Common myeloid progenitor, CD34-positive (primary cell): ENCODE results near the gene AJM1.

Experiments used
- CTCF ChIA-PET: fragments of 350-600 bp; sonication (Branson Sonifier 250); formaldehyde crosslinking; loops from one replicate; lab custom pipeline; 2021; ENCODE audit warnings: antibody characterized with exemption; lab: Charles Lee
- POLR2A ChIA-PET: fragments of 350-600 bp; sonication (Branson Sonifier 250); formaldehyde crosslinking; loops from one replicate; lab custom pipeline; 2021; ENCODE audit warnings: antibody characterized with exemption; lab: Charles Lee
- DNase-seq, 3 donors: peaks; one replicate each; pipeline versions ENCODE4 v3.0.0 to v3.0.0-alpha.2; 2013
- H3K27ac ChIP-seq, 2 experiments: 1 replicate in 1 of 2; 2 replicates in 1 of 2; pipeline ENCODE4 v1.7.0; 2013; ENCODE audit warnings: inconsistent platforms in 2 of 2, low read length in 2 of 2, mild to moderate bottlenecking in 2 of 2, low read depth in 1 of 2, moderate library complexity in 1 of 2; ENCODE audit not compliant: severe bottlenecking in 2 of 2, insufficient read depth in 1 of 2, poor library complexity in 1 of 2
- H3K27me3 ChIP-seq, 5 experiments: replicated peaks in 2 of 5; 1 replicate in 3 of 5; 2 replicates in 2 of 5; pipeline versions ENCODE4 v1.6.1 to v1.7.0; 2013; ENCODE audit warnings: low read length in 4 of 5, mild to moderate bottlenecking in 2 of 5, moderate library complexity in 2 of 5, inconsistent platforms in 1 of 5; ENCODE audit not compliant: insufficient read depth in 5 of 5, control insufficient read depth in 4 of 5
- H3K36me3 ChIP-seq, 4 experiments: 1 replicate in 2 of 4; 2 replicates in 2 of 4; pipeline versions ENCODE4 v1.6.1 to v1.7.0; 2013; ENCODE audit warnings: low read length in 3 of 4, control low read depth in 1 of 4, mild to moderate bottlenecking in 1 of 4; ENCODE audit not compliant: control insufficient read depth in 4 of 4, insufficient read depth in 4 of 4
- H3K4me1 ChIP-seq, 4 experiments: 1 replicate in 3 of 4; 2 replicates in 1 of 4; pipeline versions ENCODE4 v1.6.1 to v1.7.1; 2013; ENCODE audit warnings: low read length in 3 of 4, mild to moderate bottlenecking in 3 of 4, control low read depth in 1 of 4, inconsistent platforms in 1 of 4, moderate library complexity in 1 of 4; ENCODE audit not compliant: control insufficient read depth in 4 of 4, insufficient read depth in 4 of 4; ENCODE audit errors: control extremely low read depth in 1 of 4
- H3K4me3 ChIP-seq, 7 experiments: 1 replicate in 4 of 7; 2 replicates in 3 of 7; pipeline versions ENCODE4 v1.5.1 to v1.7.0; 2013; ENCODE audit warnings: mild to moderate bottlenecking in 7 of 7, low read length in 6 of 7, moderate library complexity in 6 of 7, inconsistent platforms in 2 of 7, low read depth in 2 of 7, control low read depth in 1 of 7; ENCODE audit not compliant: insufficient read depth in 4 of 7, control insufficient read depth in 1 of 7; ENCODE audit errors: extremely low read depth in 1 of 7
- H3K9me3 ChIP-seq, 5 experiments: 1 replicate in 4 of 5; 2 replicates in 1 of 5; pipeline versions ENCODE4 v1.6.1 to v1.7.1; 2013; ENCODE audit warnings: low read length in 4 of 5, mild to moderate bottlenecking in 2 of 5, inconsistent platforms in 1 of 5, low read depth in 1 of 5, moderate library complexity in 1 of 5; ENCODE audit not compliant: control insufficient read depth in 4 of 5, insufficient read depth in 2 of 5; ENCODE audit errors: control extremely low read depth in 1 of 5
- whole genome bisulfite sequencing: methylation state at CpG from one replicate; pipeline ENCODE4 v1.1.5; 2013; ENCODE audit not compliant: insufficient coverage; 5-methylcytosine and 5-hydroxymethylcytosine counted together

AJM1 gene

DNA sequence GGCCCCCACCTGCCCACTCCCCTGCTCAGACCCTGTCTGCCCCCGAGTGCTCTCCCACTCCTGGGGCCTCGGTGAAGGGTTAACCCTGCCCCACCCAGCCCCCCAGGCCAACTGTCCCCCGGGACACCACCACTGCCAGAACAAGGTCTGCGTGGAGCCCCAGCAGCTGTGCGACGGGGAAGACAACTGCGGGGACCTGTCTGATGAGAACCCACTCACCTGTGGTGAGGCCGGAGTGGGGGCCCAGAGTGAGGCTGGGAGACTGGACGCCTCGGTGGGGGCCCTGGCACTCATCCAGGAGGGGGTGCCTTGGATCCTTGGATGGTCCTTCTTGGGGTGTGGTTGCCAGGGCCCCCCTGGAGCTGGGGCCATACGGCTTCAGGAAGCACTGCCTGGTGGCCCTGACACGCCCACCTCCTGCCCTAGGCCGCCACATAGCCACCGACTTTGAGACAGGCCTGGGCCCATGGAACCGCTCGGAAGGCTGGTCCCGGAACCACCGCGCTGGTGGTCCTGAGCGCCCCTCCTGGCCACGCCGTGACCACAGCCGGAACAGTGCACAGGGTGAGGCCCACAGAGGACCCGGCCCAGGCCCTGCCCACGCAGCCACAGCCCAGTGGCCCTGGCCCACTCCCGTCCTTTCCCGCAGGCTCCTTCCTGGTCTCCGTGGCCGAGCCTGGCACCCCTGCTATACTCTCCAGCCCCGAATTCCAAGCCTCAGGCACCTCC, 12.0 kb downstream of the AJM1 start:
- Histone ChIP-seq H3K4me3 (no peak overlapping the region), H3K9me3 (no peaks in the 10 kb centered on the region), H3K36me3 (peaks cover 0 to 22% (median 2%) of the 10 kb centered on the region in 4 experiments), H3K27me3 (no peaks in the 10 kb centered on the region), H3K27ac (no peak overlapping the region), H3K4me1 (peaks cover 0 to 11% (median 7%) of the 10 kb centered on the region in 4 experiments)
- WGBS = 87% methylated on average over 27 of the region's 30 CpGs
- DNase-seq = no peak
- ChIA-PET CTCF (interaction anchor here (1.0 to 1.7 kb wide), 2 partner anchors 12 kb away, joined by 3 to 5 read pairs; partner anchors contain the start of gene AJM1), POLR2A (interaction anchor here (1.0 kb wide), 1 partner anchor 47 kb away, joined by 3 read pairs; the partner anchor contains the start of gene RABL6)

DNA sequence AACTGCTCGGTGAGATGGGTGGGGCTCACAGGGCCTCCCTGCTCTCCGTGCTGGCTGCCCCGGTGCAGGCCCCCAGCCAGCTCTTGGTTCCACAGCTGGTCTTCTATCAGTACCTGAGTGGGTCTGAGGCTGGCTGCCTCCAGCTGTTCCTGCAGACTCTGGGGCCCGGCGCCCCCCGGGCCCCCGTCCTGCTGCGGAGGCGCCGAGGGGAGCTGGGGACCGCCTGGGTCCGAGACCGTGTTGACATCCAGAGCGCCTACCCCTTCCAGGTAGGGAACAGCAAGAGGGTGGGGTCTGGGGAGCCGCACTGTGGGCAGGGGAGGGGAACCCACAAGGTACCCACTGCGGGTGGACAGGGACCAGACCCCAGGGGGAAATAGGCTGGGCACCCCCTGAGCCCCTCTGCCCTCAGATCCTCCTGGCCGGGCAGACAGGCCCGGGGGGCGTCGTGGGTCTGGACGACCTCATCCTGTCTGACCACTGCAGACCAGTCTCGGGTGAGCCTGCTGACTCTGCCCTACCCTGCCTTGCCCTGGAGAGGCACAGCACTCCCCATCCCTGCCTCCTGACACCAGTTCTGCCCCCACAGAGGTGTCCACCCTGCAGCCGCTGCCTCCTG, 12.7 kb downstream of the AJM1 start:
- ChIA-PET POLR2A (interaction anchor here (1.0 kb wide), 1 partner anchor 47 kb away, joined by 3 read pairs; the partner anchor contains the start of gene RABL6), CTCF (interaction anchor here (1.0 kb wide), 1 partner anchor 12 kb away, joined by 3 read pairs; no protein-coding TSS in a partner anchor)
- no peak for DNase-seq
- Histone ChIP-seq H3K27ac (no peak overlapping the region), H3K4me1 (peaks cover 0 to 7% (median 3%) of the 10 kb centered on the region in 4 experiments), H3K27me3 (no peaks in the 10 kb centered on the region), H3K9me3 (no peaks in the 10 kb centered on the region), H3K36me3 (peaks cover 0 to 22% (median 3%) of the 10 kb centered on the region in 4 experiments), H3K4me3 (no peak overlapping the region)
- 89% methylated on average over 16 of the region's 23 CpGs for WGBS

DNA sequence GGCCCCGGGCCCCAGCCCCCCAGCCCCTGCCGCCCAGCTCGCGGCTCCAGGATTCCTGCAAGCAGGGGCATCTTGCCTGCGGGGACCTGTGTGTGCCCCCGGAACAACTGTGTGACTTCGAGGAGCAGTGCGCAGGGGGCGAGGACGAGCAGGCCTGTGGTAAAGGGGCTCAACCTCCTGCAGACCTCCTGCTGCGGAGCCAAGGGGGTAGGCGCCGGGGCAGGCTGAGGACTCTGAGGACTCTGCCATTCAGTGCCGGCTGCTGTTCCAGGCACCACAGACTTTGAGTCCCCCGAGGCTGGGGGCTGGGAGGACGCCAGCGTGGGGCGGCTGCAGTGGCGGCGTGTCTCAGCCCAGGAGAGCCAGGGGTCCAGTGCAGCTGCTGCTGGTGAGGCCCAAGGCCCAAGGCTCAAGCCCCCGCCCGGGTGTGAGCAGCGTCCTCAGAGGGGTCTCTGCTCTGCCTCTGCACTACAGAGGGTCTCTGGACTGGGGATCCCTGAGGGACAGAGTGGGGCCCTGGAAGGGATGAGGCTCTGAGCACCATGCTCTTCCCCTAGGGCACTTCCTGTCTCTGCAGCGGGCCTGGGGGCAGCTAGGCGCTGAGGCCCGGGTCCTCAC, 13.3 kb downstream of the AJM1 start:
- ChIA-PET POLR2A (interaction anchor here (1.0 kb wide), 1 partner anchor 48 kb away, joined by 3 read pairs; the partner anchor contains the start of gene RABL6), CTCF (no interaction called here)
- Histone ChIP-seq H3K27me3 (no peaks in the 10 kb centered on the region), H3K4me1 (peaks cover 0 to 3% (median 0%) of the 10 kb centered on the region in 4 experiments), H3K27ac (no peak overlapping the region), H3K4me3 (no peak overlapping the region), H3K9me3 (no peaks in the 10 kb centered on the region), H3K36me3 (peaks cover 0 to 18% (median 4%) of the 10 kb centered on the region in 4 experiments)
- WGBS = 89% methylated on average over 24 of the region's 26 CpGs
- DNase-seq = no peak

DNA sequence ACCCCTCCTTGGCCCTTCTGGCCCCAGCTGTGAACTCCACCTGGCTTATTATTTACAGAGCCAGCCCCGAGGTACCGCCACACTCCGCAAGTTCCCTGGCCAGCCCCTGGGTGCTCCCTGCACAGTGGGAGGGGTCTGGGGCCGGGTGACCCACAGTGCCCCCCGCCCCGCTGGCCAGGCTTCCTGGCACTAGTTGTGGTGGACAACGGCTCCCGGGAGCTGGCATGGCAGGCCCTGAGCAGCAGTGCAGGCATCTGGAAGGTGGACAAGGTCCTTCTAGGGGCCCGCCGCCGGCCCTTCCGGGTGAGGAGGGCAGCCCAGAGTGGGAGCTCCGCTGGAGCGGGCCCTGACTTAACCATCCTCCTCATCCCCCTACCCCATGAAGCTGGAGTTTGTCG, 13.8 kb downstream of the AJM1 start:
- CTCF ChIA-PET = no interaction called here
- Histone ChIP-seq H3K36me3 (peaks cover 0 to 18% (median 5%) of the 10 kb centered on the region in 4 experiments), H3K9me3 (no peaks in the 10 kb centered on the region), H3K27ac (no peak overlapping the region), H3K4me1 (peaks cover 0 to 3% (median 0%) of the 10 kb centered on the region in 4 experiments), H3K27me3 (no peaks in the 10 kb centered on the region), H3K4me3 (no peak overlapping the region)
- DNase-seq = no peak
- 93% methylated on average over 6 of the region's 15 CpGs for WGBS
- POLR2A ChIA-PET = no interaction called here

DNA sequence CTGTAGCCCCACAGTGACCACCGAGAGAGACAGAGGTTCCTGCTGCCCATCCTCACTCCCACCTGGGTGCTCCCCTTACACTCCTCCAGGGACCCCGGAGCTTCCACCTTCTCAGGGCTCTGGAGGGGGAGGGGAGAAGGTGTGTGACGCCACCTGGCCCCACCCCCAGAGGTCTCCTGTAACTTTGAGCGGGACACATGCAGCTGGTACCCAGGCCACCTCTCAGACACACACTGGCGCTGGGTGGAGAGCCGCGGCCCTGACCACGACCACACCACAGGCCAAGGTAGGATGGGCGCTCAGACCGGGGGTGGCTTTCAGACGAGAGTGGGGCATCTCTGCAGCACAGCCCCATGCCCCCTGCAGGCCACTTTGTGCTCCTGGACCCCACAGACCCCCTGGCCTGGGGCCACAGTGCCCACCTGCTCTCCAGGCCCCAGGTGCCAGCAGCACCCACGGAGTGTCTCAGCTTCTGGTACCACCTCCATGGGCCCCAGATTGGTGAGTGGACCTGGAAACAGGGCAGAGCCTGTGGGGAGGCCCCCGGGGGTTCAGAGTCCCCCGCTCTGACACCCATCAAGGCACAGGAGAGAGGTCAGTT, 14.4 kb downstream of the AJM1 start:
- POLR2A ChIA-PET = no interaction called here
- H3K36me3 ChIP-seq = peaks cover 0 to 18% (median 11%) of the 10 kb centered on the region in 4 experiments

DNA sequence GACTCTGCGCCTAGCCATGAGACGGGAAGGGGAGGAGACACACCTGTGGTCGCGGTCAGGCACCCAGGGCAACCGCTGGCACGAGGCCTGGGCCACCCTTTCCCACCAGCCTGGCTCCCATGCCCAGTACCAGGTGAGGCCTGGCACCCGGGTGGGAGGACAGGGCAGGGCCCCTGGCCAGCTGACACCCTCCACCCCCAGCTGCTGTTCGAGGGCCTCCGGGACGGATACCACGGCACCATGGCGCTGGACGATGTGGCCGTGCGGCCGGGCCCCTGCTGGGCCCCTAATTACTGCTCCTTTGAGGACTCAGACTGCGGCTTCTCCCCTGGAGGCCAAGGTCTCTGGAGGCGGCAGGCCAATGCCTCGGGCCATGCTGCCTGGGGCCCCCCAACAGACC, 14.9 kb downstream of the AJM1 start:
- Histone ChIP-seq H3K27me3 (no peaks in the 10 kb centered on the region), H3K9me3 (no peaks in the 10 kb centered on the region), H3K4me3 (no peak overlapping the region), H3K4me1 (peaks cover 0 to 3% (median 0%) of the 10 kb centered on the region in 4 experiments), H3K27ac (no peak overlapping the region), H3K36me3 (peaks cover 0 to 20% (median 16%) of the 10 kb centered on the region in 4 experiments)
- POLR2A ChIA-PET = no interaction called here
- 92% methylated on average over 9 of the region's 19 CpGs for WGBS
- CTCF ChIA-PET = no interaction called here
- no peak for DNase-seq

More for the DNA sequence above, 14.4 kb downstream of the AJM1 start:
- H3K27ac ChIP-seq = no peak overlapping the region
- H3K9me3 ChIP-seq = no peaks in the 10 kb centered on the region
- 88% methylated on average over 10 of the region's 14 CpGs for WGBS
- no peaks in the 10 kb centered on the region for H3K27me3 ChIP-seq
- no peak overlapping the region for H3K4me3 ChIP-seq
- CTCF ChIA-PET = no interaction called here
- DNase-seq = peak in 2 of 3 donors; percentile 17 to 24
- H3K4me1 ChIP-seq = peaks cover 0 to 3% (median 0%) of the 10 kb centered on the region in 4 experiments
